GM19468 (cell line): ENCODE data around the gene MTARC1.
A peak's percentile ranks its signal among the peaks of the same experiment; 100 is the strongest.

Experiments
- ATAC-seq: cut with Tn5 transposase; IDR thresholded peaks from one replicate; pipeline ENCODE4 v1.9.1; 2021; ENCODE audit warnings: mild to moderate bottlenecking, moderate library complexity, moderate number of reproducible peaks; ENCODE audit not compliant: unreplicated experiment; ENCODE audit errors: extremely low read depth

Gene MTARC1

GRCh38 chr1:220803401-220804201, 16.9 kb downstream of the MTARC1 start:
- no peak for ATAC-seq

- no peak for ATAC-seq
These were observed 17.5 kb downstream of the MTARC1 start for GRCh38 chr1:220804202-220804586.

- no peak for ATAC-seq
These were observed 19.7 kb downstream of the MTARC1 start for GRCh38 chr1:220806408-220806807.

- ATAC-seq: no peak
These were observed 21.0 kb downstream of the MTARC1 start for GRCh38 chr1:220807726-220808125.

GRCh38 chr1:220808345-220809186, 21.9 kb downstream of the MTARC1 start:
- ATAC-seq: no peak

- ATAC-seq: no peak
These were observed 22.5 kb downstream of the MTARC1 start for GRCh38 chr1:220809187-220809550.

GRCh38 chr1:220809704-220810103, 23.0 kb downstream of the MTARC1 start:
- no peak for ATAC-seq

GRCh38 chr1:220810179-220810653, 23.5 kb downstream of the MTARC1 start:
- peak; percentile 74 for ATAC-seq

- ATAC-seq: no peak
These were observed 24.2 kb downstream of the MTARC1 start for GRCh38 chr1:220810963-220811362.

- no peak for ATAC-seq
These were observed 25.0 kb downstream of the MTARC1 start for GRCh38 chr1:220811695-220812094.

- no peak for ATAC-seq
These were observed 25.6 kb downstream of the MTARC1 start for GRCh38 chr1:220812308-220812707.

GRCh38 chr1:220813013-220813412, 26.3 kb downstream of the MTARC1 start:
- no peak for ATAC-seq

GRCh38 chr1:220815409-220815808, 28.7 kb downstream of the MTARC1 start:
- ATAC-seq: no peak

GRCh38 chr1:220817907-220818306, 31.2 kb downstream of the MTARC1 start:
- ATAC-seq: no peak

GRCh38 chr1:220818421-220819173, 31.9 kb downstream of the MTARC1 start:
- no peak for ATAC-seq

GRCh38 chr1:220819467-220820026, 32.8 kb downstream of the MTARC1 start:
- no peak for ATAC-seq

GRCh38 chr1:220824031-220824989, 37.6 kb downstream of the MTARC1 start:
- ATAC-seq: no peak

GRCh38 chr1:220825819-220826551, 39.3 kb downstream of the MTARC1 start:
- ATAC-seq: no peak
